ENCODE data around the gene RBM6. TPM values are rescaled to one million over a fixed set of nuclear protein-coding genes. Genes with fewer than 3 reads are reported as not detected.

The RBM6 gene
- total RNA-seq, 1 donor from 2014 or later, result 117 TPM

GRCh38 chr3:50100386-50100785, 160.4 kb downstream of the RBM6 start:
- Mint-ChIP-seq H3K27ac (ENCODE audit: unreplicated experiment) (no peak overlapping the region), H3K9me3 (no peaks in the 10 kb centered on the region), H3K36me3 (ENCODE audit: low read depth) (peaks cover 44% of the 10 kb centered on the region)

GRCh38 chr3:50100956-50101845, 161.3 kb downstream of the RBM6 start:
- no peak for TF ChIP-seq CTCF (conservative IDR thresholded peaks at IDR 0.05)
- no peak overlapping the region for H3K4me3 Mint-ChIP-seq
- H3K36me3 Mint-ChIP-seq (ENCODE audit: low read depth), result peaks cover 38% of the 10 kb centered on the region
- no peak for DNase-seq (ENCODE audit: low read depth, low spot score)
- H3K27ac Mint-ChIP-seq (ENCODE audit: unreplicated experiment), result no peak overlapping the region
- no peaks in the 10 kb centered on the region for H3K9me3 Mint-ChIP-seq
- H3K4me1 Mint-ChIP-seq, result no peaks in the 10 kb centered on the region
- H3K27me3 Mint-ChIP-seq (ENCODE audit: low read depth), result no peaks in the 10 kb centered on the region

More at GRCh38 chr3:50100386-50100785, 160.4 kb downstream of the RBM6 start:
- Mint-ChIP-seq H3K4me1 (peaks cover 3% of the 10 kb centered on the region), H3K4me3 (no peak overlapping the region), H3K27me3 (ENCODE audit: low read depth) (no peaks in the 10 kb centered on the region)
- no peak for TF ChIP-seq CTCF (conservative IDR thresholded peaks at IDR 0.05)
- no peak for DNase-seq (ENCODE audit: low read depth, low spot score)

GRCh38 chr3:50102558-50102957, 162.6 kb downstream of the RBM6 start:
- no peak for DNase-seq (ENCODE audit: low read depth, low spot score)
- Mint-ChIP-seq H3K9me3 (no peaks in the 10 kb centered on the region), H3K4me1 (no peaks in the 10 kb centered on the region), H3K4me3 (no peak overlapping the region), H3K27ac (ENCODE audit: unreplicated experiment) (no peak overlapping the region), H3K36me3 (ENCODE audit: low read depth) (peaks cover 40% of the 10 kb centered on the region), H3K27me3 (ENCODE audit: low read depth) (no peaks in the 10 kb centered on the region)
- TF ChIP-seq CTCF (conservative IDR thresholded peaks at IDR 0.05), result no peak

- H3K4me1 Mint-ChIP-seq, result no peaks in the 10 kb centered on the region
- H3K36me3 Mint-ChIP-seq (ENCODE audit: low read depth), result peaks cover 43% of the 10 kb centered on the region
- TF ChIP-seq CTCF (conservative IDR thresholded peaks at IDR 0.05), result no peak
- no peak overlapping the region for H3K4me3 Mint-ChIP-seq
- DNase-seq (ENCODE audit: low read depth, low spot score), result no peak
- no peaks in the 10 kb centered on the region for H3K9me3 Mint-ChIP-seq
- H3K27ac Mint-ChIP-seq (ENCODE audit: unreplicated experiment), result no peak overlapping the region
- H3K27me3 Mint-ChIP-seq (ENCODE audit: low read depth), result no peaks in the 10 kb centered on the region
Measured at GRCh38 chr3:50111757-50112156, 171.8 kb downstream of the RBM6 start.

- peaks cover 41% of the 10 kb centered on the region for H3K36me3 Mint-ChIP-seq (ENCODE audit: low read depth)
- no peak overlapping the region for H3K27ac Mint-ChIP-seq (ENCODE audit: unreplicated experiment)
- DNase-seq (ENCODE audit: low read depth, low spot score), result no peak
- no peak for TF ChIP-seq CTCF (conservative IDR thresholded peaks at IDR 0.05)
- H3K4me3 Mint-ChIP-seq, result no peak overlapping the region
- H3K4me1 Mint-ChIP-seq, result no peaks in the 10 kb centered on the region
- H3K9me3 Mint-ChIP-seq, result no peaks in the 10 kb centered on the region
- H3K27me3 Mint-ChIP-seq (ENCODE audit: low read depth), result no peaks in the 10 kb centered on the region
Measured at GRCh38 chr3:50112462-50112861, 172.5 kb downstream of the RBM6 start.
